Adrenal gland (tissue), 12 donors: ENCODE data around the gene RNF186. TPM values are rescaled to one million over a fixed set of nuclear protein-coding genes. Genes with fewer than 3 reads are reported as not detected.

Source experiments
- DNase-seq, 7 donors: peaks; one replicate each; pipeline ENCODE4 v3.0.0-alpha.2; 2019 to 2020
- H3K27ac ChIP-seq, 5 donors: fragments of 200-600 bp; sonication (generic) in 4 of 5; 1 replicate in 3 of 5; 2 replicates in 2 of 5; pipeline versions ENCODE4 v1.5.1 to v1.8.0; 2016 to 2020; ENCODE audit warnings: mild to moderate bottlenecking in 1 of 5
- H3K27me3 ChIP-seq: fragments of 200-600 bp; 2 replicates; pipeline ENCODE4 v1.8.0; 2021
- H3K36me3 ChIP-seq, 2 donors: fragments of 200-600 bp; replicated peaks in 1 of 2; 1 replicate in 1 of 2; 2 replicates in 1 of 2; pipeline versions ENCODE4 v1.5.1 to v1.8.0; 2018 to 2022
- H3K4me1 ChIP-seq, 2 donors: fragments of 200-600 bp; replicated peaks in 1 of 2; 1 replicate in 1 of 2; 2 replicates in 1 of 2; pipeline versions ENCODE4 v1.5.1 to v1.8.0; 2018 to 2021
- H3K4me3 ChIP-seq, 4 donors: fragments of 200-600 bp; sonication (generic) in 3 of 4; one replicate each; pipeline ENCODE4 v1.5.1; 2016 to 2018
- H3K9me3 ChIP-seq, 3 donors: fragments of 200-600 bp; sonication (generic) in 1 of 3; replicated peaks in 1 of 3; 1 replicate in 2 of 3; 2 replicates in 1 of 3; pipeline versions ENCODE4 v1.5.1 to v1.8.0; 2016 to 2021
- CTCF ChIP-seq, 6 experiments: fragments of 450-650 bp in 4 of 6; fragments of 200-600 bp in 2 of 6; sonication (generic) in 1 of 6; IDR thresholded peaks; 1 replicate in 5 of 6; 2 replicates in 1 of 6; pipeline versions ENCODE4 v1.5.1 to v1.8.0; 2016 to 2021; ENCODE audit warnings: antibody characterized with exemption in 6 of 6, mild to moderate bottlenecking in 2 of 6, moderate library complexity in 1 of 6
- POLR2A ChIP-seq, 2 donors: fragments of 450-650 bp; IDR thresholded peaks; one replicate each; pipeline ENCODE4 v1.6.1; 2017; ENCODE audit warnings: antibody characterized with exemption in 2 of 2, mild to moderate bottlenecking in 2 of 2, moderate library complexity in 1 of 2
- WGBS, 4 donors: extraction: QIAGEN DNeasy Blood & Tissue Kit in 2 of 4; methylation state at CpG; one replicate each; pipeline versions ENCODE4 v1.1.5 to v1.1.7; 2013 to 2017; 5-methylcytosine and 5-hydroxymethylcytosine counted together
- intact Hi-C, 2 donors: fragments of 100-400 bp; cut with DNase I; formaldehyde crosslinking; loops; one replicate each; pipeline versions ENCODE4 v1.14.1 to v1.15.0; 2022 to 2023
- polyA plus RNA-seq, 3 donors: library from polyadenylated mRNA; stranded (reverse); fragments of 200-250 nt in 2 of 3; fragments of 350-450 nt in 1 of 3; fragmentation: Illumina TruSeq in 1 of 3; extraction: RNeasy Lipid Tissue Mini Kit (QIAGEN cat#74804) in 1 of 3; gene quantifications; one replicate each; pipeline ENCODE4 v1.2.3, GENCODE V29; 2013 to 2014
- total RNA-seq, 9 donors: library from RNA; depleted of rRNA in 4 of 9; stranded (reverse); fragments of >200 nt in 4 of 9; fragments of 120-200 nt in 1 of 9; fragmentation: NEBNext Ultra II Directional in 1 of 9; extraction: Animal tissue kit (Norgen Biotek cat#: 25700) in 1 of 9; gene quantifications; one replicate each; pipeline versions ENCODE4 v1.1.0 to v1.2.4, GENCODE V29; 2013 to 2023
- donor health status: healthy with polysubstance abuse.
- donor health status: Bipolar disorder and iron deficiency.
- donor health status: DM: yes; HTN: yes; CAD: no.
- donor health status: DM: no; HTN: no; CAD: no.
- donor health status: DM: no; HTN: no; CAD: no.
- donor health status: DM: yes; HTN: yes; CAD: no.

The RNF186 gene
- total and polyA plus RNA-seq, 12 donors: not detected

- 79 to 90% (median 83%) methylated on average over 1 of the region's 1 CpG for WGBS, 4 donors
- H3K27ac ChIP-seq: no peak overlapping the region
- peaks cover 5% of the 10 kb centered on the region in 2 donors for H3K4me1 ChIP-seq
Measured at GRCh38 chr1:19861842-19862530, 46.9 kb upstream of the RNF186 start.

GRCh38 chr1:19861034-19861433 is 46.0 kb upstream of the RNF186 start:
- Histone ChIP-seq H3K9me3 (peaks cover 0 to 6% (median 0%) of the 10 kb centered on the region in 3 donors), H3K4me1 (peaks cover 5% of the 10 kb centered on the region in 2 donors), H3K27ac (no peak overlapping the region), H3K4me3 (no peak overlapping the region), H3K36me3 (no peaks in the 10 kb centered on the region), H3K27me3 (no peaks in the 10 kb centered on the region)
- intact Hi-C loops: no loop called here
- TF ChIP-seq CTCF (IDR thresholded peaks at IDR 0.05): no peak
- no peak for TF ChIP-seq POLR2A (IDR thresholded peaks at IDR 0.05)
- DNase-seq: no peak
- WGBS, 4 donors: 80 to 87% (median 84%) methylated on average over 2 of the region's 2 CpGs

More at GRCh38 chr1:19861842-19862530, 46.9 kb upstream of the RNF186 start:
- H3K9me3 ChIP-seq: peaks cover 0 to 6% (median 0%) of the 10 kb centered on the region in 3 donors
- H3K27me3 ChIP-seq: no peaks in the 10 kb centered on the region
- no peak overlapping the region for H3K4me3 ChIP-seq
- TF ChIP-seq POLR2A (IDR thresholded peaks at IDR 0.05) (no peak), CTCF (IDR thresholded peaks at IDR 0.05) (no peak)
- intact Hi-C loops: no loop called here
- DNase-seq: no peak
- no peaks in the 10 kb centered on the region for H3K36me3 ChIP-seq

- H3K27me3 ChIP-seq: no peaks in the 10 kb centered on the region
- no peak for DNase-seq
- intact Hi-C loops: no loop called here
- H3K4me3 ChIP-seq: no peak overlapping the region
- WGBS, 4 donors: 72 to 80% (median 76%) methylated on average over 1 to 2 of the region's 2 CpGs
- H3K27ac ChIP-seq: no peak overlapping the region
- no peaks in the 10 kb centered on the region for H3K36me3 ChIP-seq
- peaks cover 5% of the 10 kb centered on the region in 2 donors for H3K4me1 ChIP-seq
- no peak for TF ChIP-seq POLR2A (IDR thresholded peaks at IDR 0.05)
- no peak for TF ChIP-seq CTCF (IDR thresholded peaks at IDR 0.05)
- H3K9me3 ChIP-seq: peaks cover 0 to 6% (median 0%) of the 10 kb centered on the region in 3 donors
Measured at GRCh38 chr1:19860418-19860817, 45.3 kb upstream of the RNF186 start.

- intact Hi-C loops: no loop called here
- DNase-seq: no peak
- Histone ChIP-seq H3K27me3 (no peaks in the 10 kb centered on the region), H3K27ac (no peak overlapping the region), H3K4me1 (peaks cover 5% of the 10 kb centered on the region in 2 donors), H3K9me3 (peaks cover 0 to 6% (median 0%) of the 10 kb centered on the region in 3 donors), H3K4me3 (no peak overlapping the region), H3K36me3 (no peaks in the 10 kb centered on the region)
- WGBS, 4 donors: 77 to 93% (median 80%) methylated on average over 2 of the region's 2 CpGs
- TF ChIP-seq POLR2A (IDR thresholded peaks at IDR 0.05): no peak
- no peak for TF ChIP-seq CTCF (IDR thresholded peaks at IDR 0.05)
Measured at GRCh38 chr1:19859876-19860275, 44.8 kb upstream of the RNF186 start.
